K562 (cell line): ENCODE data around the gene SLC12A1. TPM values are rescaled to one million over a fixed set of nuclear protein-coding genes. Genes with fewer than 3 reads are reported as not detected.

ENCODE experiments used
- ATAC-seq: fragments of 200-7000 bp; cut with Tn5 transposase; 3 replicates; pipeline ENCODE4 v1.9.1; 2020; ENCODE audit warnings: moderate library complexity
- BruUV-seq: library from RNA; stranded (reverse); fragments of 400-500 nt; replicated peaks from 2 replicates; lab custom pipeline; 2021; lab: Mats Ljungman, UMichigan
- CTCF ChIA-PET: fragments of 300-600 bp; formaldehyde crosslinking; extraction: SDS; loops from one replicate; lab custom pipeline; 2021; ENCODE audit warnings: low intra/inter-chr PET ratio; lab: Yijun Ruan, JAX
- POLR2A ChIA-PET: fragments of 300-600, 350-650 bp; sonication (Branson Sonifier 250); formaldehyde crosslinking; extraction: SDS; loops from one replicate; lab custom pipeline; 2021; ENCODE audit warnings: antibody characterized with exemption, inconsistent platforms; lab: Yijun Ruan, JAX
- DNase-seq, 4 experiments: peaks; one replicate each; pipeline versions ENCODE4 v3.0.0 to v3.0.0-alpha.2; 2011 to 2018; ENCODE audit warnings: low spot score in 3 of 4, mixed read lengths in 3 of 4; ENCODE audit errors: extremely low read depth in 1 of 4
- FAIRE-seq: peaks from 2 replicates; lab custom pipeline; 2011; peaks lifted over from hg19 to GRCh38; lab: Jason Lieb, UNC
- H2AFZ ChIP-seq: 2 replicates; pipeline ENCODE4 v1.6.0; 2011; ENCODE audit warnings: low read depth, low read length, control low read depth, inconsistent platforms
- H3K27ac ChIP-seq: fragments of 200-600 bp; 3 replicates; pipeline ENCODE4 v1.8.0; 2011; ENCODE audit warnings: low read depth, mild to moderate bottlenecking, control low read depth, inconsistent platforms, low read length, moderate library complexity, mixed read lengths; ENCODE audit errors: extremely low read depth
- H3K27me3 ChIP-seq, 2 experiments: fragments of 300-600 bp in 1 of 2; 2 replicates in 1 of 2; 3 replicates in 1 of 2; pipeline versions ENCODE4 v1.6.0 to v1.8.0; 2011; ENCODE audit warnings: inconsistent platforms in 2 of 2, low read length in 2 of 2, mild to moderate bottlenecking in 1 of 2, mixed read lengths in 1 of 2, moderate library complexity in 1 of 2; ENCODE audit not compliant: control insufficient read depth in 2 of 2, insufficient read depth in 2 of 2
- H3K36me3 ChIP-seq: fragments of 300-600 bp; 3 replicates; pipeline ENCODE4 v1.8.0; 2011; ENCODE audit warnings: mild to moderate bottlenecking, low read length, inconsistent platforms; ENCODE audit not compliant: control insufficient read depth, insufficient read depth
- H3K4me1 ChIP-seq, 2 experiments: fragments of 200-600 bp in 1 of 2; replicated peaks in 1 of 2; 2 replicates in 1 of 2; 3 replicates in 1 of 2; pipeline versions ENCODE4 v1.5.1 to v1.8.0; 2011; ENCODE audit warnings: inconsistent platforms in 2 of 2, low read length in 2 of 2, mild to moderate bottlenecking in 1 of 2, mixed read lengths in 1 of 2, moderate library complexity in 1 of 2; ENCODE audit not compliant: control insufficient read depth in 2 of 2, insufficient read depth in 2 of 2
- H3K4me2 ChIP-seq: 2 replicates; pipeline ENCODE4 v1.6.1; 2011; ENCODE audit warnings: low read length, control low read depth, inconsistent platforms, mixed read lengths; ENCODE audit not compliant: insufficient read depth
- H3K4me3 ChIP-seq: fragments of 200-600 bp; sonication (generic), shearing (Covaris generic); 2 replicates; pipeline ENCODE4 v1.5.1; 2016; ENCODE audit warnings: control low read depth, inconsistent platforms
- H3K79me2 ChIP-seq: fragments of 200-600 bp; 3 replicates; pipeline ENCODE4 v1.8.0; 2011; ENCODE audit warnings: low read length, inconsistent platforms; ENCODE audit not compliant: control insufficient read depth, insufficient read depth
- H3K9ac ChIP-seq, 2 experiments: 2 replicates each; pipeline versions ENCODE4 v1.6.0 to v1.6.1; 2011; ENCODE audit warnings: low read depth in 2 of 2, low read length in 2 of 2, control low read depth in 1 of 2, inconsistent platforms in 1 of 2, mild to moderate bottlenecking in 1 of 2, mixed read lengths in 1 of 2; ENCODE audit not compliant: insufficient read depth in 1 of 2
- H3K9me1 ChIP-seq: one replicate; pipeline ENCODE4 v1.6.0; 2011; ENCODE audit warnings: inconsistent platforms, mild to moderate bottlenecking, low read length, moderate library complexity; ENCODE audit not compliant: control insufficient read depth, insufficient read depth
- H3K9me3 ChIP-seq: replicated peaks from 2 replicates; pipeline ENCODE4 v1.5.1; 2011; ENCODE audit warnings: low read depth, low read length, inconsistent platforms; ENCODE audit not compliant: control insufficient read depth, insufficient read depth
- H4K20me1 ChIP-seq: replicated peaks from 2 replicates; pipeline ENCODE4 v1.6.1; 2011; ENCODE audit warnings: low read length, inconsistent platforms, mixed read lengths; ENCODE audit not compliant: control insufficient read depth, insufficient read depth
- BRD4 ChIP-seq: fragments of 200-600 bp; sonication (generic); IDR thresholded peaks from 2 replicates; pipeline ENCODE4 v1.6.1; 2017; ENCODE audit warnings: inconsistent platforms
- CHCHD3 ChIP-seq: fragments of 250-450 bp; sonication (Bioruptor Pico); IDR thresholded peaks from 2 replicates; pipeline ENCODE4 v2.1.2; 2022; ENCODE audit warnings: mild to moderate bottlenecking
- IFI16 ChIP-seq: fragments of 250-450 bp; sonication (Bioruptor Pico); IDR thresholded peaks from 2 replicates; pipeline ENCODE4 v2.1.2; 2022; ENCODE audit warnings: mild to moderate bottlenecking, inconsistent platforms
- PML ChIP-seq: IDR thresholded peaks from 2 replicates; pipeline ENCODE4 v1.6.1; 2012; ENCODE audit warnings: low read length, inconsistent platforms
- SAFB2 ChIP-seq: fragments of 200-400 bp; formaldehyde crosslinking; IDR thresholded peaks from 2 replicates; pipeline ENCODE4 v1.6.1; 2018; ENCODE audit warnings: borderline replicate concordance, low read length, low read depth, moderate library complexity; ENCODE audit not compliant: severe bottlenecking
- ZNF212 ChIP-seq: fragments of 450-650 bp; formaldehyde crosslinking; IDR thresholded peaks from 2 replicates; pipeline ENCODE4 v1.4.0; 2020; ENCODE audit warnings: mild to moderate bottlenecking
- ZNF224 ChIP-seq: sonication (generic); formaldehyde crosslinking; IDR thresholded peaks from 2 replicates; pipeline ENCODE4 v1.8.0; 2022; ENCODE audit warnings: mild to moderate bottlenecking, missing genetic modification reagents
- ZNF764 ChIP-seq: fragments of 250-450 bp; sonication (Bioruptor Pico); IDR thresholded peaks from 2 replicates; pipeline ENCODE4 v1.4.0; 2020; ENCODE audit warnings: low read depth, mild to moderate bottlenecking, moderate library complexity
- WGBS: fragments of 100-300 bp; shearing (Covaris generic); methylation state at CpG from one replicate; pipeline ENCODE4 v1.1.6; 2016; ENCODE audit warnings: low coverage, mixed read lengths; ENCODE audit not compliant: insufficient coverage; ENCODE audit errors: missing lambda C conversion rate; 5-methylcytosine and 5-hydroxymethylcytosine counted together
- in situ Hi-C: fragments of 300-500 bp; cut with MboI; formaldehyde crosslinking; loops from 4 replicates; pipeline ENCODE4 v1.15.0; 2018; ENCODE audit warnings: inconsistent platforms, mixed read lengths
- intact Hi-C: fragments of 100-400 bp; cut with micrococcal nuclease; formaldehyde crosslinking; loops from 2 replicates; pipeline ENCODE4 v1.14.2; 2022
- polyA plus RNA-seq, 8 experiments: library from polyadenylated mRNA; depleted of rRNA in 4 of 8; stranded (reverse) in 5 of 8; unstranded in 3 of 8; fragments of >200 nt; fragmentation: Nextera tagmentation in 2 of 8; fragmentation: Illumina TruSeq in 1 of 8; extraction: Ambion mirVana in 2 of 8; extraction: Trizol in 1 of 8; gene quantifications; 2 replicates each; pipeline versions ENCODE4 v1.2.1 to v1.2.3, GENCODE V29; 2011 to 2014; ENCODE audit warnings: inconsistent platforms in 1 of 8, missing spikeins in 1 of 8
- total RNA-seq, 7 experiments: library from RNA; depleted of rRNA in 6 of 7; stranded (reverse); fragments of >200 nt in 6 of 7; fragmentation: Illumina TruSeq in 2 of 7; extraction: Trizol in 2 of 7; gene quantifications; 2 replicates each; pipeline versions ENCODE4 v1.2.1 to v1.2.3, GENCODE V29; 2011 to 2021; ENCODE audit warnings: low replicate concordance in 1 of 7
- TF ChIP-seq, protein P1 (sequence below): fragments of 450-650 bp; IDR thresholded peaks from 2 replicates; pipeline ENCODE4 v1.6.1; 2016; ENCODE audit warnings: low read depth, mild to moderate bottlenecking, moderate library complexity
- TF ChIP-seq, protein P2 (sequence below): sonication (generic); formaldehyde crosslinking; IDR thresholded peaks from 2 replicates; pipeline ENCODE4 v1.5.0; 2020; ENCODE audit warnings: missing genetic modification reagents
- TF ChIP-seq, protein P3 (sequence below): fragments of 450-650 bp; formaldehyde crosslinking; IDR thresholded peaks from 2 replicates; pipeline ENCODE4 v1.4.0; 2020; ENCODE audit warnings: mild to moderate bottlenecking, moderate library complexity

SLC12A1 gene
- total and polyA plus RNA-seq, 9 of the 15 experiments (the other 6 are each of a cell fraction or from before 2014, with no cell fraction given) = not detected

DNA sequence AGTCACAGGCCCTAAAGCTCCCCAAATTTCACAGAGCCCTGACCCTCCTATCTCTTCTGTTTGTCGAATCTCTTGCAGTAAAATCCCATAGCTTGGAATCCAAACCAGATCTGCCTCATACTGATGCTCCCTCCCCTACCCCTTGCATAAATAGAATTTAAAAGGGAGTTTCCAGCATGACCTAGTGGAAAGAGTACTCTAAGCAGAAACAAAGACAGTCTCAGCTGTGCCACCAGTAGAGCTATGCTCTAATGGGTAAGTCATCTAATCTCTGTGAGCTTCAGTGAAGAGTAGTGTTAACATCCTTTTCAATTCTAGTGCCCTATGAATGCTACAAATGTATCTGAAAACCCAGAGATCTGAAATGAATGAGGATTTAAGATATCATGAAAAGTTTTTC lies 4.0 kb upstream of the SLC12A1 start:
- WGBS = 0% methylated on average over 1 of the region's 1 CpG
- H3K27ac ChIP-seq = no peak overlapping the region
- H3K36me3 ChIP-seq = no peaks in the 10 kb centered on the region
- no peak overlapping the region for H3K9ac ChIP-seq
- H3K4me2 ChIP-seq = no peak overlapping the region
- BruUV-seq = no TSS peak
- H2AFZ ChIP-seq = no peak overlapping the region
- no peak for TF ChIP-seq SAFB2
- no peak for TF ChIP-seq CHCHD3 (CRISPR knock-in tag)
- no peak for TF ChIP-seq ZNF224
- no peak for TF ChIP-seq ZNF212 (CRISPR knock-in tag)
- TF ChIP-seq BRD4 = no peak
- TF ChIP-seq ZNF764 = no peak
- TF ChIP-seq PML = no peak
- TF ChIP-seq IFI16 (CRISPR knock-in tag) = no peak
- TF ChIP-seq, protein P1, sequence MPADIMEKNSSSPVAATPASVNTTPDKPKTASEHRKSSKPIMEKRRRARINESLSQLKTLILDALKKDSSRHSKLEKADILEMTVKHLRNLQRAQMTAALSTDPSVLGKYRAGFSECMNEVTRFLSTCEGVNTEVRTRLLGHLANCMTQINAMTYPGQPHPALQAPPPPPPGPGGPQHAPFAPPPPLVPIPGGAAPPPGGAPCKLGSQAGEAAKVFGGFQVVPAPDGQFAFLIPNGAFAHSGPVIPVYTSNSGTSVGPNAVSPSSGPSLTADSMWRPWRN = no peak
- TF ChIP-seq, protein P2, sequence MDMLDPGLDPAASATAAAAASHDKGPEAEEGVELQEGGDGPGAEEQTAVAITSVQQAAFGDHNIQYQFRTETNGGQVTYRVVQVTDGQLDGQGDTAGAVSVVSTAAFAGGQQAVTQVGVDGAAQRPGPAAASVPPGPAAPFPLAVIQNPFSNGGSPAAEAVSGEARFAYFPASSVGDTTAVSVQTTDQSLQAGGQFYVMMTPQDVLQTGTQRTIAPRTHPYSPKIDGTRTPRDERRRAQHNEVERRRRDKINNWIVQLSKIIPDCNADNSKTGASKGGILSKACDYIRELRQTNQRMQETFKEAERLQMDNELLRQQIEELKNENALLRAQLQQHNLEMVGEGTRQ = no peak
- TF ChIP-seq, protein P3, sequence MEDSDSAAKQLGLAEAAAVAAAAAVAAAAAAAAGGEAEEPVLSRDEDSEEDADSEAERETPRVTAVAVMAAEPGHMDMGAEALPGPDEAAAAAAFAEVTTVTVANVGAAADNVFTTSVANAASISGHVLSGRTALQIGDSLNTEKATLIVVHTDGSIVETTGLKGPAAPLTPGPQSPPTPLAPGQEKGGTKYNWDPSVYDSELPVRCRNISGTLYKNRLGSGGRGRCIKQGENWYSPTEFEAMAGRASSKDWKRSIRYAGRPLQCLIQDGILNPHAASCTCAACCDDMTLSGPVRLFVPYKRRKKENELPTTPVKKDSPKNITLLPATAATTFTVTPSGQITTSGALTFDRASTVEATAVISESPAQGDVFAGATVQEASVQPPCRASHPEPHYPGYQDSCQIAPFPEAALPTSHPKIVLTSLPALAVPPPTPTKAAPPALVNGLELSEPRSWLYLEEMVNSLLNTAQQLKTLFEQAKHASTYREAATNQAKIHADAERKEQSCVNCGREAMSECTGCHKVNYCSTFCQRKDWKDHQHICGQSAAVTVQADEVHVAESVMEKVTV (CRISPR knock-in tag) = no peak
- H4K20me1 ChIP-seq = no peaks in the 10 kb centered on the region
- no peaks in the 10 kb centered on the region for H3K9me1 ChIP-seq
- ChIA-PET CTCF (no interaction called here), POLR2A (no interaction called here)
- H3K79me2 ChIP-seq = no peaks in the 10 kb centered on the region
- in situ Hi-C loops (no loop called here), intact Hi-C loops (no loop called here)
- no peak for ATAC-seq
- no peaks in the 10 kb centered on the region for H3K27me3 ChIP-seq
- H3K9me3 ChIP-seq = no peaks in the 10 kb centered on the region
- FAIRE-seq = no peak
- DNase-seq = no peak
- no peak overlapping the region for H3K4me3 ChIP-seq
- H3K4me1 ChIP-seq = no peaks in the 10 kb centered on the region
